ENCODE measurements around the gene B3GAT3. TPM values are rescaled to one million over a fixed set of nuclear protein-coding genes. Genes with fewer than 3 reads are reported as not detected.
"Not testable (repeated sequence)": the region's sequence is repeated elsewhere in the genome, so short reads cannot be mapped to it uniquely, and the experiment has no call there.

Gene B3GAT3
- polyA plus RNA-seq, 5 donors, result 17.4 to 39.9 (median 26.4) TPM

DNA sequence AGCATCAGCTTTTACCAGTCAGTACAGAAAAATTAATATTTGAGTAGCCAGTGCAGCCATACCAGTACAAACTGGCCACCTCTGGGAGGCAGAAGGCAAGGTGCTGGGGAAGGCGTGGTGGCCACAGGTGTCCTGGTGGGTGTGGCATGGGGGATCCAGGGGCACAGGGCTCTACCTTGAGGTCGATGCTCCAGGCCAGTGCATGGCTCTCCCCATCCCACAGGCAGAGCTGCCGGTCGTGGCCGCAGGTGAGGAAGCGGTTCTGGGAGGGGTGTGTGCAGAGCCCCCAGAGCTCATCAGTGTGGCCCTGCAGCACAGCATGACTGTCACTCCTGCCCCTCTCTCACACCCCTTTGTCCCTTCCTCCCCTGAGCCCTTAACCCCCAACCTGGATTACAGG lies 16.3 kb downstream of the B3GAT3 start:
- DNase-seq, result no peak

DNA sequence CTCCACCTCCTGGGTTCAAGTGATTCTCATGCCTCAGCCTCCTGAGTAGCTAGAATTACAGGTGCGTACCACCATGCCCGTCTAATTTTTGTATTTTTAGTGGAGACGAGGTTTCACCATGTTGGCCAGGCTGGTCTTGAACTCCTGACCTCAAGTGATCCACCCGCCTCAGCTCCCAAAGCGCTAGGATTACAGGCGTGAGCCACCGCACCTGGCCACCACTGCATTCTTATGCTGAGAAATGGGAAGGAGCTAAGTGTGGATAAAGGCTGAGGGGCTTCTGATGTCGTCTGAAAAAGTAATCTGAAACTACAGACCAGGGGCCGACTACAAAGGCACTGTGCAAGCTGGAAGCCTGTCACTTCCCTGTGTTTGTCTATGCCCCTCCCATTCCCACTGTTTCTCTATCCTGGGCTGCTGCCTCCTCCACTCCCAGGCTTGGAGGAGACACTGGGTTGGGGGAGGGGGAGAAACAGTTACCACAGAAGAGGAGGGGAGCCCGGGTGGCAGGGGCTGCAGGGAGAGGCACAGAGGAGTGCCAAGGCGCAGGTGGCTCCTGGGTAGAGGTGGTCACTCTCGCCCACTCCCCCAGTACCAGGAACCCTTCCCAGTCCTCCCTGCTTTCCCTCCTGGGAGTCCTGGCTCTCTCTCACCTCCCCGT lies 17.2 kb downstream of the B3GAT3 start:
- DNase-seq, result no peak

DNA sequence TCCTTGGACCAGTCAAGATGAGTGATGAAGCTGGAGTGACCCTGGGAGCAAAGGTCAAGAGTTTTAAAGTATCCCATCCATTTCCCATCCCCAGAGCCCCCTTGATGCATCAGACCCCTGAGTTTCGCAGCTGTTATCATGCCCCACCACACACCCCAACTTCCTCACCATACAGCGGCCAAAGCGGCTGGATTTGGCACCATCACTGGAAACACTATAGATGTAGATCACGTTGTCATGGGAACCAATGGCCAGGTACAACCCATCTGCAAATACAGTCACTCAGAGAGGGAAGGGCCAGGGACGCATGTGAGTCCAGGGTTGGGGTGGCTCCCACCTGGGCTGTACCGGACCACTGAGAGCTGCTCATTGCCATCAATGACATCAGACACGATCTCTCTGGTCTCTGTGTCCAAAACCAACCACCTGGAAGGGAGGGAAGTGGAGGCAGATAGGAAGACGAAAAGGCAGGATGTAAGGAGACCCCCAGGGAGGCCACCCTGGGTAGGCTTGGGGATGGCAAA lies 17.9 kb downstream of the B3GAT3 start:
- DNase-seq, result no peak

DNA sequence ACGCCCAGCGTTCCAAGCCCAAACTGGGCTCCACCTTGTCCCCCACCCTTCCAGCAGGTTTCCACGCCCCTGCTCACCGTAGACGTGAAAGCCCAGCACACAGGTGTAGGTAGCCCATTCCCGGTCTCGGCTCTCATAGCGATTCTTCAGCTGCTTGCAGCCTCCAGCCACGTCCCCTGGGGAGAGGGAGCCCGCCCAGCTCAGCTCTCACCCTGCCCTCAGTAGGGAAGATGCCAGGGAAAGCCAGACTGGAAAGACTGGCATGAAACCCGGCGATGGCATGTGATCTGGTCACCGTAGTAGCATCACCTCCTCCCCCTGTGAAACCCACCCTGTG lies 18.7 kb downstream of the B3GAT3 start:
- no peak for DNase-seq

DNA sequence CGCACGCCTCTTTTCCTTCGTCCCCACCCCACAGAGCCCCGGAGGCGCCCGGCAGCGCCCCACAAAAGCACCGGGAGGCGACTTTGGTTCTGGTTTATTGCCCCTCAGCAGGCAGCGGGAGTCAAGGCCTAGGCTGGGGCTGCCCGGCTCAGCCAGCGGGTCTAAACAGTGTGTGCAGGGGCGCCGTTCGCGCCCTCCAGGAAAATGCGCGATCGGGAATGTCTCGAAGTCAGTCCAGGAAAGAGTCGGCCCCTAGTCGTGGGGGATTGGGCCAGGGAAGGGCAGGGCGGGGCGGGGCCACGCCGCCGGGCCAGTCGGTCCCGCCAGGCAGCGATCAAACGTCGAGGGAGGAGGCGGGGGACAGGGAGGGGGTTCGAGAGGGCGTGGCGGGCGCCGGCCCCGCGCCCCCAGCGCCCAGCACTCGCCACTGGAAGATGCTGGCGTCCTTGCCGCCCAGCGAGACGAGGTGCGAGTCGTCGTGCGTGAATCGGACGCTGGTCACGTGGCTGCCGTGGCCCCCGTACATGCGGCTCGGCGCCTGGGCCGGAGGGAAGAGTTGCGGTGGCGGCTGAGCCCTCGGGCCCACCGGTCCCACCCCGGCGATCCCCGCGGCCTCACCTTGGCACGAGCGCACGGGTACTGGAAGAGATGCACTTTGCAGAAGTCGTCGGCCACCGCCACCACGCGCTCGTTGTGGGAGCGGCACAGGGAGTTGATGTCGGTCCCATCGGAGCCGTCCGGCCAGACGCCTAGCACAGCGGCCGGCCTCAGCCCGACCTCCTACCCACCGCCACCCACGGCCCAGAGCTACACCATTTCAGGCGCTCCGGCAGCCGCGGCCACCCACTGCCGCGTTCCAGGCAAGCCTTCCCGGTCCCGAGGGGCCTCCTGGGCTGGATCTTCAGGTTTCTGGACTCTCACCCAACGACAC lies 19.4 kb downstream of the B3GAT3 start:
- DNase-seq, result peak; percentile 50 to 72

DNA sequence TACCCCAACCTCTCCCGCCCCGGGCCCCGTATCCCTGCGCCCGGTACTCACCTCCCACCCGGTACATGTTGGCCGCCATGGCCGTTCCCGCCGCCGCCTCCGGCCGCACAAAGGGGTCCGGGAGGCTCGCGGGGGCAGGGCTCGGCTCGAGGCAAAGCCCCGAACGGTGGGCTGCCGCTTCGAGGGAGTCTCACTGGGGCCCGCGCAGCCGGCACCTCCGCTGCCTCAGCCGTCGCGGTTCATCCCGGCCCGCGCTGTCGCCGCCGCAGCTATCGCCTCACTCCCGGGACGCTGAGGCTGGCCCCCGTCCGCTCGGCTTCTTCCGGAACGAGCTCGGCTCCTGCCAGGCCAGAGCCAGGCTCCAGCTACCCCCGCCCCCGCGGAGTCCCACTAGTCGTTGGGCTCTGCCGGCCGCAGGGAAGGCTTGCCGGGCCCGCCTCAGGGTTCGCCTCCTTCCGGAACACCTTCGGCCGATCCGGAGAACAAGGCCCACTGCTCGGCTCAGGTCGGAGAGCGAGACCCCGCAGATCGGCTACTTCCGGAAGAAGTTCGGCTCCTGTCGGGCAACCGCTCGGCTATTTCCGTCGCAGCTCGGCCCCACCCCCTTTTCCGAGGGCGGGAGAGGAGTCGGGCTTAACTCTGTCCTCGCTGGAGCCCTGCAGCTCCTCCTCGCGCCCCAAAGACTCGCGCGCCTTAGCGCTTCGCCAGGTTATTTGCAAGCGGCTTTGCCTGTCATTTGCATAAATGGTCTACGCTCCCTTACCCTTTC lies 20.2 kb downstream of the B3GAT3 start, which contains the start of gene MTA2:
Gene MTA2 (minus strand): TSS at position 494 of the 769 bp plus-strand sequence. CDS start 415 bp downstream, at position 79.
- DNase-seq, result peak; percentile 97 to 98

DNA sequence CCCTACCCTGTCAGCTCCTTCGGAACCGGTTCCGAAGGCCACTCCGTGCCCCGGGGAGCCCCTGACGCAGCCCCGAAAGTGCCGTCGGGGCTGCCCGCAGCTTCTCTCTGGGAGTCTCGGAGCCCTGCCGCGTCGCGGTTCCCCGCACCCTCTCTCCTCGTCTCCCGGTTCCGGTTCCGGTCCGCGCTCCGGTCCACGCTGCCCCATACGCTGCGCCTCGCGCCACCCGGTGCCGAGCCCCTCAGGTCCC lies 20.7 kb downstream of the B3GAT3 start:
- DNase-seq, result no peak

DNA sequence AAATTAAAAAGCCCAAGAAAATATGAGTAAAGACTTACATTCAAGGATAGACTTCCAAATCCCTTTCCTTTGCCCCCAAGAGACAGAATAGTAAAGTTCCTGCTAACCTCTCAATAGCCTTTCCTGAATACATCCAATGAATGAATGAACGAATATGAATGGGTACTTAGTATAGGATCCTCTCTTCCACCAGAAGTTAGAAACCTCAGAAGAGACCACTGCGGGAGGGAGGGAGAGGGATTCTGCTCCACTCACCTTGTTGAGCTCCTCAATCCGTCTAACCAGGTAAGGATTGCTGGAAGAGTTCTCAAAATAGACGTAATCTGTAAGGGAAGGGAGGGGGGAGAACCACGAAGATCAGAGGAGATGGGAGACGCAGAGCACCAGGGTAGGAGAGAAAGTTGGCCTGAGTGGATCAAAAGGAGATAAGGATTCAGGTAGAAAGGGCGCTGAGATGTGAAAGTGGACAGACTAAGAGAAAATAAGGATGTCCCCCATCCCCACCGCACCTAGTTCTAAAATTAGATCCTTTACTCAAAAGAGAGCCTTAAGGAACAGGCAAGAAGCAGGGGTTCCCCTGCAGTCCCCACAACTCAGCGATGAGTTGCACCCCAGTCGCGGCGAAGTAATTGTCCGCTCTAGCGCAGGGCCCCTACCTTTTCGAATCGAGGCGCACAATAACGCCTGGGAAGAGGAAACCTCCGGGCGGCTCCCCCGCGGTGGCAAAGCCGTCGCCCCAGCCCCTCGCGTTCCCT lies 21.2 kb downstream of the B3GAT3 start:
- no peak for DNase-seq

DNA sequence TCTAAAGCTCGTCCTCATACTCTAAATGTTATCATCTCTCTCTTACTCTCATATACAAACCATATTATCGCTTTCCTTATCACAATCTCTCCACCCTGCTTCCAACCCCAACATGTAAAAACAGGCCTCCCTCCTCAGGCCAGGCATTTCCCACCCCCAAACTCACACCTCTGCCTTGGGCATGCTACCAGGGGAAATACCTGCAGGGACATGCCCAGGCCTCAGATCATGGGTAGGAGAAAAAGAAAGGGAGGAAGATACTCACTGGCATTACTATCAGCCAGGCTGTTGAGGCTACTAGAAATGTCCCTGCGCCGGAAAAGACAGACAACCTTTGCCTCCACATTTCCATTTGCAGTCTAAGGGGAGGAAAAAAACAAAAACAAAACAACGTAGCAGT lies 21.9 kb downstream of the B3GAT3 start:
- no peak for DNase-seq

DNA sequence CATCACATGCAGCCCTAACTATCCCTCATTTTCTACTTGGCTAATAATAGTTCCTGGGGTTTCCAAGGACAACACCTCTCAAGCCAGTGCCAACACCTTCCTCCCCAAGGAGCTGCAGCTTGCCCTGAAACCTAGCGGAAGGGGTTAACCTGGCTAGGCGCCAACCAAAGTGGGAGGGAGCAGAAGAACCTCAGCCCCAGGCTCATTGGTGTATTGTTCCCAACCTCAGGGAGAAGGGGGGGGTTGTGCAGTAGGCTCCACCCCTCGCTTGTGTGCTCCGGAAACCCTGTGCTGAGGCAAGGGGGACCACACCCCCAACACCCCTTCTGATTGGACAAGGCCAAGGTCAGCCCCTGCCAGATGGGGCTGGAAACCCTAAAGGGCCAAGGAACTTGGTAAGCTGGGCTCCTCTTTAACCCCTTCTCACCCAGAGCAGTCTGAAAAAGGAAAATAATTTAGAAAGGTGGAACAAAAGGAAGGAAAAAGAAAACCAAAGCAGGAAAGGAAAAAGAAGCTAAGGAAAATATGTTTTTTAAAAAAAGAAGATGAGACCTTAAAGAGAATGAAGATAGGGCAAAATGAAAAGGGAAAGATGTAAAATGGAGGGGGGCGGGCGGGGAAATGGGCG lies 22.6 kb downstream of the B3GAT3 start:
- DNase-seq, result peak; percentile 90 to 92

DNA sequence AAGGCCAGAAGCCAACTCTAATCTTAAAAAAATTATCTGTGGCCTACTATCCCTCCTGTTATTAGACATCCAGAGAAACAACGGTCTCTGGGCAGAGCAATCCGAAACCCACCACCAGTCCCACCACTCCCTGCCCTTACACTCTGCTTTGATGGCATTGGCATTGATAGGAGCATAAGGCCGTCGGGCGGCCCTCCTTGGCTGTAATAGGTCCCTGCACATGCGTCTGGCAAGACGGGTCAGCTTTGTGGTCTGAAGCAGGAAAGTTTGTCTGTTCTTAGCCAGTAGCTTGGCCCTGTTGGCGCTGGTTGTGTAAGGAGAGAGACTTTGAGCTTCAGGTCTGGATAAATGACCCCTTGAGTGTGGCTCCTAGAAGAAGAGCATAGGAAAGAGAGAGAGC lies 26.7 kb downstream of the B3GAT3 start:
- DNase-seq, result no peak

DNA sequence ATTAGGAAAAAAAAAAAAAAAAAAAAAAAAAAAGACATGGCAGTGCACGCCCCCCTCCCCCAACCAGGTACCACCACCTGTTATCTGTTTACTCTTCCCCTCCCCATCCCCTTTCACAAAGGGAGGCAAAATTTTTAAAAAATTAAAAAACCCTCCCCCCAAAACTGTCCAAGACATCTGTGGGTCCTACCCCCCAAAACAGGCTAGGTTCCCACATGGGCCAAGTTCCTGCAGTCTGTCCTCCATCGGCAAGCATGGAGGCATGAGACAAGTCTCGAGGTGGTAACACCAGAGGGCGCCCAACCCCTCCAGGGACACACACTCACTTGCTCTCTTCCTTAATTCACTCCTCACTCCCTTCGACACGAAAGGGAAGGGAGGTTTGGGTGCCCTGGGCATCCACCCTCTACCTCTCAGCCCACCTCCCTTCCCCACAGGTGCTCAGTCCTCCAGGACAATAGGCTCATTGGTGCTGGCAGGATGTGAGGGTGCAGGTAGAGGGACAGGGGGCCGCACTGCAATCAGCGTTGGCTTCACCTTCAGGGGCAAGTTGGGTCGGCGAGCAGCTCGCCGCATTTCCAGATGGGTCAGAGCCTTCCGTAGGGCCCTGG lies 28.2 kb downstream of the B3GAT3 start:
- DNase-seq, result peak in 1 of 2 donors; percentile 42

DNA sequence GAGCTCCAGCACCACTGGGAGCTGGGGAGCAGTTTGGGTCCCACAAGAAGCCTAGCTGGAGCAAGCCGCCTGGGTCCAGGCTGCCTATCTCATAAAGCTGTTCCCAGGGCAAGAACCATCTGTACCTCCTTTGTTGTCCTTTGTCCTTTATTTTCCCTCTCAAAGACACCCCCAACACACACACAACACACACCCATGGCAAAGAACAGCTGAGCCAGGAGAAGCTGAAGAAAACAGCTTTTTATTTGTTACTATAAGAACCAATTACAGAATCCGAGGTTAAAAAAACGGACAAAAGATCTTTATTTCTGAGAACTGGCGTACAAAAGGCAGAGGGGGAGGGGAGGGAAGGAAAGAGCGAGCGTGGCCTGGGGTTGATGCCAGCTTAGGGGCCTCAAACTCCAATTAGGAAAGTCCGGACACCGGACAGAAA lies 28.8 kb downstream of the B3GAT3 start:
- DNase-seq, result no peak

DNA sequence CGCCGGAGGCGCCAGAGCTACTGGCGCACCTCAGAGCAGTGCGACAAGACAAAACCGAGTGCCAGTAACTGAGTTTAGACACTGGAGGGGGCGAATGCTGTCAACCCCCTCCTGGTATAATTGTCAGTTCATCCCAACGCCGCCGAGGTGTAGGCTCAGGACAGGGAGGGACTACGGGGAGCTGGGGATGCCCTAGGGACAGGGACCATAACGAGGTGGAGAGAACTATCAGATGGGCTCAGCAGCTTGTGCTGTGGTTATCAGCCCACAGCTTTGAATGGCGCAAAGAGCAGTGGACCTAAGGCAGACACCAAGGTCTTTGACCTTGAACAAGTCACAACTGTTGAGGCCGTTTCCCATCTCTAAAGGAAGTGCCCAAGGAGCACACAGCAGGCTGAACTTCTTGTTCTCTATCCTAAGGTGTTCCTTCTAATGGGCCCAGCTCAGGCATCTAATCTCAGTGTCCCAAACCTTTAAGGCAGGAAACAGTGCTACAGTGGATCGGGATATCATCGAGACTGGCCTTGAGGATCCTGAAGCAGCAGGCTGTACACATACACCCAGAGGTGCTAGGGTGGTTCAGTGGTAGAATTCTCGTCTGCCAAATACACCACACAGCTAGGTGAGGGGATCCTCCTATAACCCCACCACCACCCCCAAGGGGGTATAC lies 29.5 kb downstream of the B3GAT3 start:
- no peak for DNase-seq

DNA sequence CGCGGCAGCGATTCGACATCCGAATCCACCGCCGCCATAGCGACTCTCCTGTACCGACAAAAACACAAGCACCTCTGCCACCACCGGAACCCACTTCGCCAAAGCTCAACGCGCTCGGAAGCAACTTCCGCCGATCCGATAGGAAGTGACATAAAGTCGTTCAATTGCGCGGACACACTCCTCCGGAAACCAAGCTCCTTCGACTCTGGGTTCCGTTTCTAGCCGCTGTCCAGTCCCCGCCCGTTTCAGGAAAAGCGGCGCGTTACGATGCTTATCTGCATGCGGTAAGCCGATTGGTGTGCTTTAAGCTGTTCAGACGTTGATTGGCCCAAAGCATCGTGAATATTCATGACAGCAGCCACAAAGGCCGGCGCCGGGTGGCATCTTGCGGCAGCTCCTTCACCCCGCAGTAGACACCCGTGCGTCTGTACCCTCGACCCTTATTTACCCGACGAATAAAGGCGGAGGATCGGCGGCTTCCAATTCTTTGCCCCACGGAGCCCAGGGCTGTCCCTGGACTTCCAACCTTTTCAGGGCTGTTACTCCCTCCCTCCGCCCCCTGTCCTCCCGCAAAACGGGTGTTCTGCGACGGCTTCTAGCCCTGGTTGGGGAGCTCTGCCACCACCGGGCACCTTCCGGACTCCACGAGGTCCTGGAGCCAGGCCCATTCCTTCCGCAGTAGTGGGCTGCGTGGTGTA lies 30.2 kb downstream of the B3GAT3 start, which contains the start of gene TUT1:
Gene TUT1 (minus strand): TSS at position 76 of the 698 bp plus-strand sequence. CDS start 38 bp downstream, at position 38.
- DNase-seq, result peak; percentile 96 to 97

DNA sequence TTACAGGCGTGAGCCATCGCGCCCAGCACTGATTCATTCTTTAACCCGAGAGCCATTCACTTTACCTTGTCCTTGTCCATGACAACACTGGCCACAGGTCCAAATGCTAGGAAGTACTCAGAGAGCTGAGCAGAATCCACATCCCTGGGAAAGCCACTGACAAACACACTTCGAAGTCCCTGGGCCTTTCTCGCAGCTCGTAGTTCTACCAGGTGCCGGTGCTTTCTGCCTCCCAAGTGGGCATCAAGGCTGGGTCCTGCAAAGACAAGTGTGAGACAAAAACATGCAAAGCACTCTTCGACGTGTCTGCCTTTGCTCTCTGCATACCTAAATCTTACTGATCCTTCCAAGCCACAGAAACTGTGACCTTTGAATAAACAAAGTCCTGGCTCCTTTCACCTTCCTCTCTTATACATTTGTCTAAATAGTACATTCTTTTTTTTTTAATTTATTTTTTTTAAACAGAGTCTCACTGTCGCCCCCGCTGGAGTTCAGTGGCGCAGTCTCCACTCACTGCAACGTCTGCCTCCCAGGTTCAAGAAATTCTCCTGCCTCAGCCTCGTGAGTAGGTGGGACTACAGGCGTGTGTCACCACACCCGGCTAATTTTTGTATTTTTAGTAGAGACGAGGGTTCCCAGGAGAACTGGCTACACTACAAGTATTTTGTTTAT lies 32.7 kb downstream of the B3GAT3 start:
- DNase-seq, result no peak

DNA sequence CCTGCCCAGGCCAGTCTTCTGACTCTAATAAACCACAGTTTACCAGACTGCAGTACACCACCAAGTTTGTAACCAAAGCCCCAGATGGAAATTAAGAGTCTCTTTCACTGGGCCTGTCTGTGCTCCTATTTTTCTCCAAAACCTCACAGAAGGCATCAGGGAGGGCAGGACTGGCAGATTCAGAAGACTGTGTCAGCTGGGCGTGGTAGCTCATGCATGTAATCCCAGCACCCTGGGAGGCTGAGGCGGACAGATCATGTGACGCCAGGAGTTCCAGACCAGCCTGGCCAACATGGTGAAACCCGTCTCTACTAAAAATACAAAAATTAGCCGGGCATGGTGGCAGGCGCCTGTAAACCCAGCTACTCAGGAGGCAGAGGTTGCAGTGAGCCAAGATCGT lies 36.4 kb downstream of the B3GAT3 start:
- not testable (repeated sequence) for DNase-seq

DNA sequence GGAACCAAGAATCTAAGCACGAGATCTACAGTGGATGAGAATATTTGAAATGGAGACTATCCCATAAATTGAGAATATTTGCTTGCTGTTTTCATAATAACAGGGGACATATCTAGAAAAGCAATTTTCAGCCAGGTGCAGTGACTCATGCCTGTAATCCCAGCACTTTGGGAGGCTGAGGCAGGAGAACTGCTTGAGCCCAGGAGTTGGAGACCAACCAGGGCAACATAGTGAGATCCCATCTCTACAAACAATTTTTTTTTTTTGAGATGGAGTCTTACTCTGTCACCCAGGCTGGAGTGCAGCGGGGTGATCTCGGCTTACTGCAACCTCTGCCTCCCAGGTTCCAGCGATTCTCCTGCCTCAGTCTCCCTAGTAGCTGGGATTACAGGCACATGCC lies 40.1 kb downstream of the B3GAT3 start:
- DNase-seq, result not testable (repeated sequence)

Data from right lung (tissue), 5 donors.